Measurements from ENCODE around the gene ZNF467. TPM values are rescaled to one million over a fixed set of nuclear protein-coding genes. Genes with fewer than 3 reads are reported as not detected.

Gene ZNF467, protein sequence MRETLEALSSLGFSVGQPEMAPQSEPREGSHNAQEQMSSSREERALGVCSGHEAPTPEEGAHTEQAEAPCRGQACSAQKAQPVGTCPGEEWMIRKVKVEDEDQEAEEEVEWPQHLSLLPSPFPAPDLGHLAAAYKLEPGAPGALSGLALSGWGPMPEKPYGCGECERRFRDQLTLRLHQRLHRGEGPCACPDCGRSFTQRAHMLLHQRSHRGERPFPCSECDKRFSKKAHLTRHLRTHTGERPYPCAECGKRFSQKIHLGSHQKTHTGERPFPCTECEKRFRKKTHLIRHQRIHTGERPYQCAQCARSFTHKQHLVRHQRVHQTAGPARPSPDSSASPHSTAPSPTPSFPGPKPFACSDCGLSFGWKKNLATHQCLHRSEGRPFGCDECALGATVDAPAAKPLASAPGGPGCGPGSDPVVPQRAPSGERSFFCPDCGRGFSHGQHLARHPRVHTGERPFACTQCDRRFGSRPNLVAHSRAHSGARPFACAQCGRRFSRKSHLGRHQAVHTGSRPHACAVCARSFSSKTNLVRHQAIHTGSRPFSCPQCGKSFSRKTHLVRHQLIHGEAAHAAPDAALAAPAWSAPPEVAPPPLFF
- total RNA-seq = under 1 TPM; 0.23 to 0.25 TPM

DNA sequence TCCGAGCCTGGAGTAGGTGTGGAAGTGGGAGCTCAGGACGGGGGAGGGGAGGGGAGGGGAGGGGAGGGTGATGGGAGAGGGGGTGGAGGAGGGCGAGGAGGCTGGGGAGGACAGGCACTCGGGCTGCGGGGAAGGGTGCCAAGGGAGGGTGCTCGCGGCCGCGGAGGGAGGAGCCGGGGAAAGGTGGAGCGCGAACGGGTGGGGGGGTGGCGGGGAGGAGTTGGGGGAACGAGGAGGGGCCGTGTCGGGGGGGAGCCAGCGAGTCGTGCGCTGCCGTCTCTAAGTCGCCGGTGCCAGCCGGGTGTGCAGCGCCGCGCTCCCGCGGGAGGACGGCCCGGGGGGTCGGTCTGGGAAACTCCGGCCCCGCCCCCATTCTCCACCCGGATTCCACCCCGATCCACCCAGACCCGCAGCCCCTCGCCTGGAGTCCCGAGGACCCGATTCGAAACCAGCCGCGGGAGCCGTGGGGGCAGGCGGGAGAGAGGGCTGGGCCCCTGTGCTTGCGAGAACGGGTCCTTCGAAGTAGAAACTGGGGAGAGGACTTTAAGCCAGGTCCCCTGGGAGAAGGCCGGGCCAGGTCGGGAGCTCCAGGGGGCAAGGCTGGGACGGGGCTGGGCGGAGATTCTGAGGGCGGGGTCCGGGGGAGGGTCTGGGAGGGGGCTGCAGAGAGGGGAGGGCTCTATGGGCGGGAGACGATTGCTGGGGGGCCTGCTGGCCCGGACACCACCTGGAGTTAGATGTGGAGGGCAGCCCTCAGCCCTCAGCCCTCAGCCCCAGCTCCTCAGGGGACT, at the start of gene ZNF467:
Gene ZNF467, minus strand, starts transcription at position 143 of the 791 bp plus-strand sequence. CDS start 2,556 bp downstream, outside the sequence.
- Mint-ChIP-seq H3K27ac (no peak within 1 kb of the TSS), H3K36me3 (no peaks in the 10 kb centered on the region), H3K9me3 (no peaks in the 10 kb centered on the region)
- ATAC-seq (no peak), DNase-seq (ENCODE audit: low spot score in 2 of 2) (no peak)

- no peaks in the 10 kb centered on the region for H3K9me3 Mint-ChIP-seq
- no peaks in the 10 kb centered on the region for H3K36me3 Mint-ChIP-seq
- H3K27ac Mint-ChIP-seq = no peak overlapping the region
- DNase-seq (ENCODE audit: low spot score in 2 of 2) (no peak), ATAC-seq (no peak)
These were observed 49.1 kb upstream of the ZNF467 start for GRCh38 chr7:149822353-149822943.

GRCh38 chr7:149821191-149822148, 48.1 kb upstream of the ZNF467 start:
- Mint-ChIP-seq H3K27ac (no peak overlapping the region), H3K9me3 (no peaks in the 10 kb centered on the region), H3K36me3 (no peaks in the 10 kb centered on the region)
- no peak for ATAC-seq
- no peak for DNase-seq (ENCODE audit: low spot score in 2 of 2)

DNA sequence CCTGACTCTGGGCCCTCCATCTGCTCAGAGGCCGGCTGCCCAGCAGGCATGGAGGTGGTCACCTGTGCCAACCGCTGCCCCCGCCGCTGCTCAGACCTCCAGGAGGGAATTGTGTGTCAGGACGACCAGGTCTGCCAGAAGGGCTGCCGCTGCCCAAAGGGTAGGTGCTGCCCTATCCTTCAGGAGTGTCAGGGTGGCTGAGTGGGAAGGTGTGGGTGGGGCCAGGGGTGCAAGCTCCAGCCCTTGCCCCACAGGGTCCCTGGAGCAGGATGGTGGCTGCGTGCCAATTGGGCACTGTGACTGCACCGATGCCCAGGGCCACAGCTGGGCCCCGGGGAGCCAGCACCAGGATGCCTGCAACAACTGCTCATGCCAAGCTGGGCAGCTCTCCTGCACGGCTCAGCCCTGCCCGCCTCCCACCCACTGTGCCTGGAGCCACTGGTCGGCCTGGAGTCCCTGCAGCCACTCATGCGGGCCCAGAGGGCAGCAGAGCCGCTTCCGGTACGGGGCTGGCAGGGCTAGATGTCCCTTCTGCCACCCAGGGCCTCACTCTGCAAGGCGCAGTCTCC, 47.3 kb upstream of the ZNF467 start:
- Mint-ChIP-seq H3K36me3 (no peaks in the 10 kb centered on the region), H3K27ac (no peak overlapping the region), H3K9me3 (no peaks in the 10 kb centered on the region)
- no peak for ATAC-seq
- DNase-seq (ENCODE audit: low spot score in 2 of 2) = no peak

GRCh38 chr7:149819961-149820340, 46.6 kb upstream of the ZNF467 start:
- ATAC-seq = no peak

DNA sequence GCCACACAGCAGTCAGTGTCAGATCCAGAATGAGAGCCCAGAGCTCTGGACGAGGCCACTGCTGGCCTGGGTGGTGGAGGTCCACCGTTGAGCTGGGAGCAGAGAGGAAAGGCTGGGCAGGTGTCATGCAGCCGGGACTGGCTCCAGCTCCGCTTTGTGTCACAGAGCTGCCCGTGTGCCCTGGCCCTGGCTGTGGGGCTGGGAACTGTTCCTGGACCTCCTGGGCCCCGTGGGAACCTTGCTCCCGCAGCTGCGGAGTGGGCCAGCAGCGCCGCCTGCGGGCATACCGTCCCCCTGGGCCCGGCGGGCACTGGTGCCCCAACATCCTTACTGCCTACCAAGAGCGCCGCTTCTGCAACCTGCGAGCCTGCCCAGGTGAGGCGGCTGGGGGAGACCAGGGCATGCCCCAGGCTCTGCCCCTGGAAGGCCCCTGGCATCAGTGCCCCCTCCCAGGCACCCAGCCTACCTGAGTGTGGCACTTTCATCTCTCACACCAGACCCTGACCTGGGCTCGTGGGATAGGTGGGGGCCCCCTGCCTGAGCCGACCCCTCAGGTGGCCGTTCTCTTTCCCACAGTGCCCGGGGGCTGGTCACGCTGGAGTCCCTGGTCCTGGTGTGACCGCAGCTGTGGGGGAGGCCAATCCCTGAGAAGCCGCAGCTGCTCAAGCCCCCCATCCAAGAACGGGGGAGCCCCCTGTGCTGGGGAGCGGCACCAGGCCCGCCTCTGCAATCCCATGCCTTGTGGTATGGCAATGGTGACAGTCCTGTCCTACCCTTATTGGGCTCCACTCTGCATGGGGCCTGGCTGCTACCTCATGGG, 46.0 kb upstream of the ZNF467 start:
- Mint-ChIP-seq H3K27ac (no peak overlapping the region), H3K36me3 (no peaks in the 10 kb centered on the region), H3K9me3 (no peaks in the 10 kb centered on the region)
- ATAC-seq (no peak), DNase-seq (ENCODE audit: low spot score in 2 of 2) (no peak)

More at GRCh38 chr7:149819961-149820340, 46.6 kb upstream of the ZNF467 start:
- no peak overlapping the region for H3K27ac Mint-ChIP-seq
- H3K9me3 Mint-ChIP-seq = no peaks in the 10 kb centered on the region
- H3K36me3 Mint-ChIP-seq = no peaks in the 10 kb centered on the region
- no peak for DNase-seq (ENCODE audit: low spot score in 2 of 2)

GRCh38 chr7:149818536-149818840, 45.1 kb upstream of the ZNF467 start:
- DNase-seq (ENCODE audit: low spot score in 2 of 2) (no peak), ATAC-seq (no peak)
- Mint-ChIP-seq H3K36me3 (no peaks in the 10 kb centered on the region), H3K9me3 (no peaks in the 10 kb centered on the region), H3K27ac (no peak overlapping the region)

GRCh38 chr7:149817836-149818535, 44.6 kb upstream of the ZNF467 start:
- Mint-ChIP-seq H3K9me3 (no peaks in the 10 kb centered on the region), H3K27ac (no peak overlapping the region), H3K36me3 (no peaks in the 10 kb centered on the region)
- DNase-seq (ENCODE audit: low spot score in 2 of 2) = no peak
- no peak for ATAC-seq

DNA sequence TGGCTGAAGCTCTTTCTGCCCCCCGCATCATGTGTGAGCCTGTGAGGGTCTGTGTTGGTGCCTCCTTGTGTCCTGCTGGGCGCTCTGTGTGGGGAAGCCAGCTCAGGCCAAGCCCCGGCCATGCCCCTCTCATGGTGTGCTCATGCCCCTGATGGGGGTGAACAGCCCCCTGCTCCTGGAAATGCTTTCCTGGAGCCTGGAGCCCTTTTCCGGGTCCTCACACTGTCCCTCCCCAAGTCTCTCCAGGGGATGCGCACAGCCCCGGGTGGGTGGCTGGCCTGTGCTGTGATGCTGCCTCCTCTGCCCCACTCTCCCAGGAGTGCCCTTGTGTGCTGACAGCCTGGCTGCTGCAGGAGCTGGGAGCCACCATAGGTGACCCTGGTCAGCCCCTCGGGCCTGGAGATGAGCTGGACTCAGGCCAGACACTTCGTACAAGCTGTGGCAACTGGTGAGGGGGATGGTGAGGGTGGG, 43.9 kb upstream of the ZNF467 start:
- Mint-ChIP-seq H3K36me3 (no peaks in the 10 kb centered on the region), H3K9me3 (no peaks in the 10 kb centered on the region), H3K27ac (no peak overlapping the region)
- no peak for ATAC-seq
- DNase-seq (ENCODE audit: low spot score in 2 of 2) = no peak

DNA sequence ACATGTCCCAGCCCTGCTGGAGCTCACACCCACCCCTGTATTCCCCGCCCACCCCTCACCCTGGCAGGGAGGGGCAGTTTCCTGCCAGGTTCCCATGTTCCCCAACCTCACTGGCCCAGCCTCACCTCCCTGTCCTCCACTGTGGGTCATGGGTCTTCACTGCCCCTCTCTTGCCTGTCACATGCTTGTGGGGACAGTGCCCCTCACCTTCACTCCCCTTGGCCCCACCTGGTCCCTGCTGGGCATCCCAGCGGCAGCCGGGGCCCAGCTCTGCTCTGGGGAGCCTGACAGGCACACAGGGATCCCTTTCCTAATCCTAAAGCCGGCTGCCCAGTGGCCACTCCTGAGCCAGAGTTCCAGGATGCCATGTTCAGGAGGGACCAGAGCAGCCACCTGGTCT, 43.4 kb upstream of the ZNF467 start:
- no peaks in the 10 kb centered on the region for H3K9me3 Mint-ChIP-seq
- H3K36me3 Mint-ChIP-seq = no peaks in the 10 kb centered on the region
- H3K27ac Mint-ChIP-seq = no peak overlapping the region
- ATAC-seq (no peak), DNase-seq (ENCODE audit: low spot score in 2 of 2) (no peak)

DNA sequence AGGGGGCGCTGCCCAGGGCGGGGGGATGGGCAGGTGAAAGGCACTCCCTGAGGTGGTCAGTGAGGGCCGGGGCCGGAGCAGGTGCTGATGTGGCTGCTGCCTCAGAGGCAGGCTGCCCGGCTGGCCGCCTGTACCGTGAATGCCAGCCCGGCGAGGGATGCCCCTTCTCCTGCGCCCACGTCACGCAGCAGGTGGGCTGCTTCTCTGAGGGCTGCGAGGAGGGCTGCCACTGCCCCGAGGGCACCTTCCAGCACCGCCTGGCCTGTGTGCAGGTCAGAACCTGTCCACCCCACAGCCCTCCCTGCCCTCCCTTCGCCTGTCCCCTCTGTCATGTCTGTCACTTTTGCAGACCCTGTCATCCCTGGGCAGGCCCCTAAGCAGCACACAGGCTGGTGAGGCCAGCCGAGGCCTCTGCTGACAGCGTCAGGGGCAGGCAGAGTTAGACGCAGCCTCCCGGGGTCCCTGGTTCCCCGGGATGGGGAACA, 42.9 kb upstream of the ZNF467 start:
- H3K27ac Mint-ChIP-seq = no peak overlapping the region
- ATAC-seq (no peak), DNase-seq (ENCODE audit: low spot score in 2 of 2) (no peak)
- H3K9me3 Mint-ChIP-seq = no peaks in the 10 kb centered on the region
- H3K36me3 Mint-ChIP-seq = no peaks in the 10 kb centered on the region

DNA sequence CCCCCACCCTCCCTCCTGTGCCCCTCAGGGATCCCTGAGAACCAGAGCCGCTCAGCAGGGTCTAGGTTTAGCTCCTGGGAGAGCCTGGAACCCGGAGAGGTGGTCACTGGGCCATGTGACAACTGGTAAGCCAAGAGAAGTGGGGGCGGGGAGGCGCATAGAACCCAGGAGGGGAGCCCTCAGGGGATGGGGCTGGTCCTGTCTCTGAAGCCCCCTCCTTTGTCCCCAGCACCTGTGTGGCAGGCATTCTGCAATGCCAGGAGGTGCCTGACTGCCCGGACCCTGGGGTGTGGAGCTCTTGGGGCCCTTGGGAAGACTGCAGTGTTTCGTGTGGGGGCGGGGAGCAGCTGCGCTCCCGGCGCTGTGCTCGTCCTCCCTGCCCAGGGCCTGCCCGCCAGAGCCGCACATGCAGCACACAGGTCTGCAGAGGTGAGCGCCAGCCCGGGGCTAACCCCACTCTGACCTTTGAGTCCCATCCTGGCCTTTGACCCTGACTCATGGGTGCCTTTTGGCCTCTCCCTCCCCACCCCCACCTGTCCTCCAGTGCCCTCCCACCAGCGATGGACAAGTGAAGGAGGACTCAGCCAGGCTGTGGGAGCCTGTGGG, 42.4 kb upstream of the ZNF467 start:
- H3K36me3 Mint-ChIP-seq = no peaks in the 10 kb centered on the region
- no peak overlapping the region for H3K27ac Mint-ChIP-seq
- ATAC-seq = no peak
- H3K9me3 Mint-ChIP-seq = no peaks in the 10 kb centered on the region
- DNase-seq (ENCODE audit: low spot score in 2 of 2) = no peak

- Mint-ChIP-seq H3K36me3 (no peaks in the 10 kb centered on the region), H3K27ac (no peak overlapping the region), H3K9me3 (no peaks in the 10 kb centered on the region)
- ATAC-seq = no peak
- no peak for DNase-seq (ENCODE audit: low spot score in 2 of 2)
These were observed 41.7 kb upstream of the ZNF467 start for GRCh38 chr7:149815121-149815520.

DNA sequence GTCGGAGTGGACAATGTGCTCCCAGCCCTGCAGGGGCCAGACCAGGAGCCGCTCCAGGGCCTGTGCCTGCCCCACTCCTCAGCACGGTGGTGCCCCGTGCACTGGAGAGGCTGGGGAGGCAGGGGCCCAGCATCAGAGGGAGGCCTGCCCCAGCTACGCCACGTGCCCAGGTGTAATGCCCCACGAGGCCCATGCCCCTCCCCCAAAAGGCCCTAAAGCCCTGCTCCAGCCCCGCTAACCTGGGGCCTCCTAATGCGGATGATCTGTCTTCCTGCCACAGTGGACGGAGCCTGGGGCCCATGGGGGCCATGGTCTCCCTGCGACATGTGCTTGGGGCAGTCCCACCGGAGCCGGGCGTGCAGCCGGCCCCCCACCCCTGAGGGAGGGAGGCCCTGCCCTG, 41.1 kb upstream of the ZNF467 start:
- no peak for DNase-seq (ENCODE audit: low spot score in 2 of 2)
- Mint-ChIP-seq H3K36me3 (no peaks in the 10 kb centered on the region), H3K9me3 (no peaks in the 10 kb centered on the region), H3K27ac (no peak overlapping the region)
- ATAC-seq = no peak

All from activated naive CD4-positive, alpha-beta T cell treated with anti-CD3 and anti-CD28 coated beads, Interleukin-2, amount 50 U/mL, for 72 hours (primary cell).